IPS-18a (cell line): ENCODE measurements around the gene WASF1.

ENCODE experiments used
- H3K27ac ChIP-seq: one replicate; pipeline ENCODE4 v1.5.1; 2013; ENCODE audit warnings: low read length
- H3K27me3 ChIP-seq: one replicate; pipeline ENCODE4 v1.6.1; 2013; ENCODE audit warnings: mild to moderate bottlenecking, low read length; ENCODE audit not compliant: control insufficient read depth, insufficient read depth
- H3K36me3 ChIP-seq: one replicate; pipeline ENCODE4 v1.6.1; 2013; ENCODE audit warnings: low read depth, low read length; ENCODE audit not compliant: control insufficient read depth
- H3K4me1 ChIP-seq: one replicate; pipeline ENCODE4 v1.6.1; 2013; ENCODE audit warnings: low read depth, low read length; ENCODE audit not compliant: control insufficient read depth
- H3K4me3 ChIP-seq: one replicate; pipeline ENCODE4 v1.5.1; 2013; ENCODE audit warnings: low read length
- H3K9ac ChIP-seq: one replicate; pipeline ENCODE4 v1.6.1; 2013; ENCODE audit warnings: mild to moderate bottlenecking, low read length, moderate library complexity
- H3K9me3 ChIP-seq: one replicate; pipeline ENCODE4 v1.6.1; 2013; ENCODE audit warnings: low read depth, low read length; ENCODE audit not compliant: control insufficient read depth

The WASF1 gene

GRCh38 chr6:110179406-110180227, at the start of gene WASF1:
TSS of gene WASF1 (minus strand) at chr6:110179670. CDS start at chr6:110127601, 52,069 bp downstream.
- peak within 1 kb of the TSS; percentile 92 for H3K4me3 ChIP-seq
- H3K9me3 ChIP-seq = no peaks in the 10 kb centered on the region
- peaks cover 10% of the 10 kb centered on the region for H3K4me1 ChIP-seq
- peak within 1 kb of the TSS; percentile 91 for H3K9ac ChIP-seq
- H3K27ac ChIP-seq = peak within 1 kb of the TSS; percentile 66
- peaks cover 2% of the 10 kb centered on the region for H3K36me3 ChIP-seq
- no peaks in the 10 kb centered on the region for H3K27me3 ChIP-seq

GRCh38 chr6:110226261-110226660, 46.8 kb upstream of the WASF1 start:
- Histone ChIP-seq H3K27me3 (no peaks in the 10 kb centered on the region), H3K9ac (no peak overlapping the region), H3K4me1 (no peaks in the 10 kb centered on the region), H3K9me3 (no peaks in the 10 kb centered on the region), H3K36me3 (peaks cover 31% of the 10 kb centered on the region), H3K27ac (no peak overlapping the region), H3K4me3 (no peak overlapping the region)

- Histone ChIP-seq H3K9me3 (no peaks in the 10 kb centered on the region), H3K9ac (no peak overlapping the region), H3K4me3 (no peak overlapping the region), H3K27ac (no peak overlapping the region), H3K27me3 (no peaks in the 10 kb centered on the region), H3K4me1 (no peaks in the 10 kb centered on the region), H3K36me3 (peaks cover 47% of the 10 kb centered on the region)
Measured at GRCh38 chr6:110221738-110222137, 42.3 kb upstream of the WASF1 start.

- no peaks in the 10 kb centered on the region for H3K4me1 ChIP-seq
- no peaks in the 10 kb centered on the region for H3K9me3 ChIP-seq
- H3K4me3 ChIP-seq = no peak overlapping the region
- peaks cover 65% of the 10 kb centered on the region for H3K36me3 ChIP-seq
- no peak overlapping the region for H3K9ac ChIP-seq
- no peaks in the 10 kb centered on the region for H3K27me3 ChIP-seq
- H3K27ac ChIP-seq = no peak overlapping the region
Measured at GRCh38 chr6:110217266-110217665, 37.8 kb upstream of the WASF1 start.

- H3K36me3 ChIP-seq = peaks cover 72% of the 10 kb centered on the region
- H3K9me3 ChIP-seq = no peaks in the 10 kb centered on the region
- H3K27me3 ChIP-seq = no peaks in the 10 kb centered on the region
- no peak overlapping the region for H3K9ac ChIP-seq
- H3K4me1 ChIP-seq = no peaks in the 10 kb centered on the region
- H3K4me3 ChIP-seq = no peak overlapping the region
- no peak overlapping the region for H3K27ac ChIP-seq
Measured at GRCh38 chr6:110216140-110216539, 36.7 kb upstream of the WASF1 start.

GRCh38 chr6:110214338-110214737, 34.9 kb upstream of the WASF1 start:
- Histone ChIP-seq H3K4me3 (no peak overlapping the region), H3K4me1 (no peaks in the 10 kb centered on the region), H3K27ac (no peak overlapping the region), H3K9ac (no peak overlapping the region), H3K27me3 (no peaks in the 10 kb centered on the region), H3K36me3 (peaks cover 68% of the 10 kb centered on the region), H3K9me3 (no peaks in the 10 kb centered on the region)

GRCh38 chr6:110211753-110212152, 32.3 kb upstream of the WASF1 start:
- no peak overlapping the region for H3K4me3 ChIP-seq
- H3K36me3 ChIP-seq = peaks cover 55% of the 10 kb centered on the region
- H3K4me1 ChIP-seq = no peaks in the 10 kb centered on the region

GRCh38 chr6:110207652-110208051, 28.2 kb upstream of the WASF1 start:
- H3K27me3 ChIP-seq = no peaks in the 10 kb centered on the region
- H3K4me3 ChIP-seq = no peak overlapping the region
- no peak overlapping the region for H3K27ac ChIP-seq
- H3K36me3 ChIP-seq = peaks cover 29% of the 10 kb centered on the region
- H3K4me1 ChIP-seq = no peaks in the 10 kb centered on the region
- no peak overlapping the region for H3K9ac ChIP-seq
- no peaks in the 10 kb centered on the region for H3K9me3 ChIP-seq

More at GRCh38 chr6:110211753-110212152, 32.3 kb upstream of the WASF1 start:
- H3K27ac ChIP-seq = no peak overlapping the region
- H3K27me3 ChIP-seq = no peaks in the 10 kb centered on the region
- no peak overlapping the region for H3K9ac ChIP-seq
- H3K9me3 ChIP-seq = no peaks in the 10 kb centered on the region

GRCh38 chr6:110201151-110201884, 21.8 kb upstream of the WASF1 start:
- H3K27ac ChIP-seq = no peak overlapping the region
- no peaks in the 10 kb centered on the region for H3K4me1 ChIP-seq
- no peak overlapping the region for H3K9ac ChIP-seq
- no peaks in the 10 kb centered on the region for H3K36me3 ChIP-seq
- no peaks in the 10 kb centered on the region for H3K9me3 ChIP-seq
- H3K27me3 ChIP-seq = no peaks in the 10 kb centered on the region
- H3K4me3 ChIP-seq = no peak overlapping the region

- H3K4me1 ChIP-seq = no peaks in the 10 kb centered on the region
- no peak overlapping the region for H3K4me3 ChIP-seq
- H3K9ac ChIP-seq = no peak overlapping the region
- no peak overlapping the region for H3K27ac ChIP-seq
- peaks cover 8% of the 10 kb centered on the region for H3K36me3 ChIP-seq
- no peaks in the 10 kb centered on the region for H3K27me3 ChIP-seq
- no peaks in the 10 kb centered on the region for H3K9me3 ChIP-seq
Measured at GRCh38 chr6:110198561-110198960, 19.1 kb upstream of the WASF1 start.

GRCh38 chr6:110196874-110197273, 17.4 kb upstream of the WASF1 start:
- Histone ChIP-seq H3K4me3 (no peak overlapping the region), H3K27ac (no peak overlapping the region), H3K27me3 (no peaks in the 10 kb centered on the region), H3K4me1 (no peaks in the 10 kb centered on the region), H3K9ac (no peak overlapping the region), H3K36me3 (peaks cover 10% of the 10 kb centered on the region), H3K9me3 (no peaks in the 10 kb centered on the region)
